Stimulated activated CD8-positive, alpha-beta memory T cell treated with anti-CD3 and anti-CD28 coated beads, Interleukin-2, amount 100 ng/mL, for 48 hours (primary cell): ENCODE results near the gene DLL3.

Experiments used
- DNase-seq, 2 donors: peaks; one replicate each; pipeline ENCODE4 v3.0.0-alpha.2; 2020; ENCODE audit warnings: low read depth in 2 of 2

Gene DLL3

DNA sequence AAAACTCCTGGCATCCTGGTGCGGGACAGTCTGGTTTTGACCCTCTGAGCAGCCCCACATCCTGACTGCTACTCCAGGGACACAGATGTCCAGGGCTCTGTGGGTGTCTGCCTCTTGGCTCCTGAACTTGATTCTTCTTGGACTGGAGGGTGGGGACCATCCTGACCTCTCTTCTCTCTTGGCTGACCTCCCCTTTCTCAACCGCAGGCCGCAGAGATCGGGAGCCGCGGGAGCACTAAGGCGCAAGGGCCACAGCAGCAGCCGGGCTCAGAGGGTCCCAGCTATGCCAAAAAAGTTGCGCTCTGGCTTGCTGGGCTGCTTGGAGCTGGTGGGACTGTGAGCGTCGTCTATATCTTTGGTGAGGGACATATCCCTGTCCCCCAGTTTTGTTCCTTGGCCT, 17.1 kb upstream of the DLL3 start:
- no peak for DNase-seq

DNA sequence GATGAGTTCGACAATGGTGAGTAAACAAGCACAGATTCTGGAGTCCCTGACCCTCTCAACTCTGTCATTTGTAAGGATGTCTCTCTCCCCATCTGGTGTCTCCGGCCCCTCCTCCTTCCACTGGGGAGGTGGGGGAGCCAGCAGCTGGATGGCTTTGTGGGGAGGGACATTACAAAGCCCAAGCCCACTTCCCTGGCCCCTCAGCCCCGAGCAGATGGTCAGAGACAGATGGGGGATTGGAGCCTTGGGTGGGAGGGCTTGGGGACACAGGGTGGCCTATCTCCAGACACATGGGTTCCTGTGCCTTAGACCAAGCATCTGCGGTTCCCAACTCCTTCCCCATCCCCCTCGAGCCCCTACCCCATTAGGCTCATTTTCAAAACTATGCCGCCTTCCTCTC, 15.6 kb upstream of the DLL3 start:
- no peak for DNase-seq

- no peak for DNase-seq
These were observed 9.0 kb upstream of the DLL3 start for GRCh38 chr19:39489756-39490155.

DNA sequence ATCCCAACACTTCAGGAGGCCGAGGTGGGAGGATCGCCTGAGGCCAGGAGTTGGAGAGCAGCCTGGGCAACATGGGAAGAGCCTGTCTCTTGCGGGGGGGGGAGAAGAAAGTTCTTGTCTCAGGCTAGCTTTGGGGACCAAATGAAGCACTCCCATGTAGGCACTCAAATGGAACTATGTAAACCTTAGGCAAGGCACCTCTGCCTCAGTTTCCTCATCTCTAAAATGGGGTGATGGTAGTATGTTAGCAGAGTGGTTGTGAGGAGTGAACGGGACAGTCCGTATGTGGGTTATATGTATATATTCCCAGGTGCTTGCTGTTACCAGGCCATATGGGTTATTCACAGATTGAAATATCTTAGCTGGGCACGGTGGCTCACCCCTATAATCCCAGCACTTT, 6.5 kb upstream of the DLL3 start:
- DNase-seq, result no peak

- DNase-seq, result no peak
These were observed 6.0 kb upstream of the DLL3 start for GRCh38 chr19:39492788-39493187.

DNA sequence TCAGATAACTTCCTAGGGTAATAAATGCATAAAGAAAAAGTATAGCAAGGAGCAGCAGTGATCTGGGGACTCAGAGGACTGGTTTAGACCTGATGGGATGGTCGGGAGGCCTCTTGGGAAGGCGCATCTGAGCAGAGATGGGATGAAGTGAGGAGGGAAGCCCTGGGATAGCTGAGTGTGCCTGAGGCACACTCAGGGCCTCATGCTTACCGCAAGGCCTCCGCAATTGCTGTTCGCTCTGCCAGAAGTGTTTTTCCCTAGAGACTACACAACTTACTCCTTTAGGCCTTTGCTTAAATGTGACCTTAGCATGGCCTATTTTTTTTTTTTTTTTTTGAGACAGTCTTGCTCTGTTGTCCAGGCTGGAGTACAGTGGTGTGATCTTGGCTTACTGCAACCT, 4.1 kb upstream of the DLL3 start:
- no peak for DNase-seq

DNA sequence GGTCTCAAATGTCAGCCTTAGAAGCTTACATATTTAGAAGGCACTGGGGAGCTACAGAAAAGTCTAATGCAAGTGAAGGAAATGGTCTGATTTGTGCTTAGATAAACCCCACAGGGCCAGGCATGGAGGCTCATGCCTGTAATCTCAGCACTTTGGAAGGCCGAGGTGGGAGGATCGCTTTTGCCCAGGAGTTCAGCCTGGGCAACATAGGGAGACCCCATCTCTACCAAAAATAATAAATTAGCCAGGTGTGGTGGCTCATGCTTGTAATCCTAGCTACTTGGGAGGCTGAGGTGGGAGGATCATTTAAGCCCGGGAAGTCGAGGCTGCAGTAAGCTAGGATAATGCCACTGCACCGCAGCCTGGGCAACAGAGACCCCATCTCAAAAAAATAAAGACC, 2.7 kb upstream of the DLL3 start:
- DNase-seq, result no peak

- no peak for DNase-seq
These were observed 1.1 kb upstream of the DLL3 start for GRCh38 chr19:39497701-39497995.

DNA sequence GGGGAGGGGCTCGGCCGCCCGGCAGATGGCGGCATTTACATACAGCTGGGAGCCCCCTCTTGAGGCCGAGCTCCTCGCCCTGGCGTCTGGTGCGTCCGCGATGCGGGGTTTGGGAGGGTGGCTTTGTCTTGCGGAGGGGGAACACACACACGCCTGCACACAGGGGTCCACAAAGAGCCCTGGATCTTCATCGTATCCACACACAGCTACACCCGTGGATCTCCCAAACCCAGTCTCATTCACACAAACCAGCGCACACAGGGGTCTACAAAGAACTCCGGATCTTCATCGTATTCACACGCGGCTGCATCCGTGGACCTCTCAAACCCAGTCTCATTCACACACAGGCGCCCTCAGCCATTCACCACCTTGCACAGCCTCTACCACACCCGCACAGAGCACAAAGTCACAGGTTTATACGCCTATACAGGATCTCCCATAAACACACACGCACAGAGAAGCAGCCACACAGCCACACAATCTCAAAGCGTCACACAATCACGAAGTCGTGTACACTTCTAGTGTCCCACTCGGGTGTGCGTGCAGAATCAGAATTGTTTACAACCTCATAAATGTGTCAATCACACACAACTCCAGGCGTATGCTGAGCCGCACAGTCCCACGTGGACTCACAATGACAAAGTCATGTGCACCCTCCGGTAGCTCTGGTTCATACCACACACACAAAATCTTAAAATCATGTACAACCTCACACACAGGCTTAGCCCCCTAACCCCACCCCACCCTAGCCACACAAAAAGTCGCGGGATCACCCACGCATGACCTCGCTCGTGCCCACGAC, 550 bp upstream of the DLL3 start:
- DNase-seq, result no peak

DNA sequence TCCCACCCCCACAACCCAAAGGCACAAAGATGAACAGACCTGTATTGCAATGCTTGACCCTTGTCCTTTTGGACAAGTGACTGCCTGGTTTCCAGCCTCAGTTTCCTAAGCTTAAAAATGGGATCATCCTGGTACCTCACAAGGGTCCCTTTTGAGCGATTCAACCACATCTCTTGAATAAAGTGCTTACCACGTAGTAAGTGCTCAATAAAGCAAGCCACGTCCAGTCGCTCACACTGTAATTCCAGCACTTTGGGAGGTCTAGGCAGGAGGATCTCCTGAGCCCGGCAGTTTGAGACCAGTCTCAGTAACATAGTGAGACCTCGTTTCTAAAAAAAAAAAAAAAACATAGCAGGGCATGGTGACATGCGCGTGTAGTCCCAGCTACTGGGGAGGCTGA, 1.2 kb downstream of the DLL3 start:
- no peak for DNase-seq

DNA sequence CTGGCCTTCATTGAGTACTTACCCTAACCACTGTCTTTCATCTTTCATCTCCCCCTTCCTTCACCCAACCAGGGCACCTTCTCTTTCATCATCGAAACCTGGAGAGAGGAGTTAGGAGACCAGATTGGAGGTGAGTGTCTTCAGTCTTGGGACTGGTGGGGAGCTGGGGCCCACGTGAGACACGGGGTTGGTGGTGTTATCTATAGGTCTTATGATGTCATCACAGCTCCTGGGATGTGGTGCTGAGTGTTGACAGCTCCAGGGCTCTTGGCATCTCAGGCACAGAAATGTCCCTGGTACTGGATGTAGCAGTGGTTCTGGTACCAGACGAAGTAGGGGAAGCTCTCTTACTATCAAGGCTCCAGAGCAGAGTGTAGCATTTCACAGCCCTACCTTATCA, 1.8 kb downstream of the DLL3 start:
- no peak for DNase-seq

- DNase-seq, result no peak
These were observed 2.6 kb downstream of the DLL3 start for GRCh38 chr19:39501340-39501739.

GRCh38 chr19:39502640-39503417, 4.1 kb downstream of the DLL3 start:
- peak; percentile 68 to 75 for DNase-seq

DNA sequence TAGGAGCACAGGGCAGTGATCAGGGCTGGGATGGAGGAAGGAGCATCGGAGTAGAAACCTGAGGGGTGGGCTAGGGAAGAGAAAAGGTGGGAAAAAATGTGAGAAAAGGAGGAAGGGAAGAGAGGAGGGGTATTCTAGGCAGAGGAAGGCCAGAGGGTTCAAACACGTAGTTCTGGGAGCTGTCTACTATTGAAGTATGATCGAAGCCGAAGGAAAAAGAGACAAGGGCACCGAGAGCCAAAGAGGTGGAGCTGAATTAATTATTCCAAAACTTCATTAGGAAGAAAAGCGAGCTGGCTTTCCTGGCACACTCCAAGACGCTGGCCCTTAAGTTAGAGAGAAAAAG, 7.8 kb downstream of the DLL3 start:
- DNase-seq, result no peak

DNA sequence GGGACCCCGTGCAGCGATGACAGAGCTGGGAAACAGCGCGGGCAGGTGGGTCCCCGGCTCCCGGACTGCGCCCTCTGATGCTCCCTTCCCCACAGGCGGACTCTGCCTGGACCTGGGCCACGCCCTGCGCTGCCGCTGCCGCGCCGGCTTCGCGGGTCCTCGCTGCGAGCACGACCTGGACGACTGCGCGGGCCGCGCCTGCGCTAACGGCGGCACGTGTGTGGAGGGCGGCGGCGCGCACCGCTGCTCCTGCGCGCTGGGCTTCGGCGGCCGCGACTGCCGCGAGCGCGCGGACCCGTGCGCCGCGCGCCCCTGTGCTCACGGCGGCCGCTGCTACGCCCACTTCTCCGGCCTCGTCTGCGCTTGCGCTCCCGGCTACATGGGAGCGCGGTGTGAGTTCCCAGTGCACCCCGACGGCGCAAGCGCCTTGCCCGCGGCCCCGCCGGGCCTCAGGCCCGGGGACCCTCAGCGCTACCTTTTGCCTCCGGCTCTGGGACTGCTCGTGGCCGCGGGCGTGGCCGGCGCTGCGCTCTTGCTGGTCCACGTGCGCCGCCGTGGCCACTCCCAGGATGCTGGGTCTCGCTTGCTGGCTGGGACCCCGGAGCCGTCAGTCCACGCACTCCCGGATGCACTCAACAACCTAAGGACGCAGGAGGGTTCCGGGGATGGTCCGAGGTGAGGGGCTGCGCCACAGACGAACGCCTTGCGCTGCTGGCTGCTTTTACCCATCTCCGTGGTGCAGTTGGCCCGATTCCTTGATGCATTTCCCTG, 8.4 kb downstream of the DLL3 start:
- DNase-seq, result peak; percentile 54 to 60

GRCh38 chr19:39507715-39508364, 9.1 kb downstream of the DLL3 start:
- DNase-seq, result no peak

DNA sequence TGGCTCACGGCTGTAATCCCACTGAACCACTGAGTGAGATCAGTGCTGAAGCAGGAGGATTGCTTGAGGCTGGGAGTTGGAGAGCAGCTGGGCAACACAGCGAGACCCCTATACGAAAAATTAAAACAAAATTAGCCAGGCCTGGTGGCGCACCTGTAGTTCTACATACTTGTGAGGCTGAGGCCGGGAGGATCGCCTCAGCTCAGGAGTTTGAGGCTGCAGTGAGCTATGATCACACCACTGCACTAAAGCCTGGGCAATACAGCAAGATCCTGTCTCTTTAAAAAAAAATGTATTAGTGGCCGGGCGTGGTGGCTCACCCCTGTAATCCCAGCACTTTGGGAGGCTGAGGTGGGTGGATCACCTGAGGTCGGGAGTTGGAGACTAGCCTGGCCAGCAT, 9.9 kb downstream of the DLL3 start:
- DNase-seq, result no peak

DNA sequence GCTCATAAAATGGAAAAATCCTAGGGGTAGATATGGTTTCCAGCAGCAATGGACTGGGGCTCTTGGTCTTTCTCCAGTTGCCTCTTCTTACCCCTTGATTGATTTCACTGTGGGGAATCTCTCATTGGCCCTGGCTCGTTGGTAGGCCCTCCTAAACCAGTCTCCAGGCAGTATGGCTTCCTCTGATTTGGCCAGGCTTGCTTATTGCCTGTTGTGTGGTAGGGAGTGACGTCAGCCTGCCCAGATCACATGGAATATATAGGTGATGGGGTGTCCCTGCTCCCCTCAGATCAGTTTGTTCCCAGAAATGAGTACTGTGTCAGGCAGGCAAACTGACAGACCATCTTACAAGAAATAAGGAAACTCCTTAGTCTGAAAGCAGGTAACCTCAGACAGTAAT, 10.5 kb downstream of the DLL3 start:
- DNase-seq, result no peak

GRCh38 chr19:39512988-39513387, 14.2 kb downstream of the DLL3 start:
- DNase-seq, result no peak

- DNase-seq, result no peak
These were observed 16.2 kb downstream of the DLL3 start, which contains the start of gene SELENOV for GRCh38 chr19:39514840-39515550. SELENOV (plus strand) TSS chr19:39515139; CDS start chr19:39515213, 74 bp downstream.

GRCh38 chr19:39515551-39516191, 16.9 kb downstream of the DLL3 start:
- DNase-seq, result no peak
